Activated CD4-positive, alpha-beta T cell treated with anti-CD3 and anti-CD28 coated beads, Interleukin-2, amount 10 ng/mL, durations not matched to agents 24 days and 14 days (primary cell): ENCODE results near the gene TMEM219. TPM values are rescaled to one million over a fixed set of nuclear protein-coding genes. Genes with fewer than 3 reads are reported as not detected.

Experiments used
- DNase-seq: peaks from one replicate; pipeline ENCODE4 v3.0.0; 2022
- H3K27ac Mint-ChIP-seq: one replicate; pipeline ENCODE4 v1.8.0; 2022; ENCODE audit warnings: mild to moderate bottlenecking, mixed read lengths
- H3K27me3 Mint-ChIP-seq: one replicate; pipeline ENCODE4 v1.8.0; 2022; ENCODE audit warnings: mixed read lengths
- H3K36me3 Mint-ChIP-seq: one replicate; pipeline ENCODE4 v1.8.0; 2022; ENCODE audit warnings: low read depth, mild to moderate bottlenecking, mixed read lengths
- H3K4me1 Mint-ChIP-seq: one replicate; pipeline ENCODE4 v1.8.0; 2021; ENCODE audit warnings: mixed read lengths
- H3K4me3 Mint-ChIP-seq: one replicate; pipeline ENCODE4 v1.8.0; 2022; ENCODE audit warnings: mild to moderate bottlenecking, moderate library complexity, mixed read lengths
- H3K9me3 Mint-ChIP-seq: one replicate; pipeline ENCODE4 v1.8.0; 2021; ENCODE audit warnings: mixed read lengths
- intact Hi-C: fragments of 100-400 bp; cut with micrococcal nuclease; formaldehyde crosslinking; loops from one replicate; pipeline ENCODE4 v1.15.1; 2023
- total RNA-seq: library from RNA; stranded (reverse); gene quantifications from 2 replicates; pipeline ENCODE4 v1.2.3, GENCODE V29; 2022

TMEM219 gene
- total RNA-seq, 1 donor from 2014 or later = 41.7 TPM

GRCh38 chr16:29963021-29963743 is 1.3 kb downstream of the TMEM219 start:
- peaks cover 10% of the 10 kb centered on the region for H3K36me3 Mint-ChIP-seq
- DNase-seq = peak; percentile 64
- peak overlapping the region; percentile 87 for H3K27ac Mint-ChIP-seq
- intact Hi-C loops = no loop called here
- H3K27me3 Mint-ChIP-seq = no peaks in the 10 kb centered on the region
- H3K4me1 Mint-ChIP-seq = peaks cover 15% of the 10 kb centered on the region
- H3K4me3 Mint-ChIP-seq = peak overlapping the region; percentile 92
- no peaks in the 10 kb centered on the region for H3K9me3 Mint-ChIP-seq

GRCh38 chr16:29968205-29968604 is 6.3 kb downstream of the TMEM219 start:
- Mint-ChIP-seq H3K9me3 (no peaks in the 10 kb centered on the region), H3K36me3 (peaks cover 29% of the 10 kb centered on the region), H3K4me1 (peaks cover 3% of the 10 kb centered on the region), H3K27ac (no peak overlapping the region), H3K4me3 (no peak overlapping the region), H3K27me3 (no peaks in the 10 kb centered on the region)
- intact Hi-C loops = no loop called here
- DNase-seq = no peak

GRCh38 chr16:29971304-29971703 is 9.4 kb downstream of the TMEM219 start:
- Mint-ChIP-seq H3K36me3 (peaks cover 22% of the 10 kb centered on the region), H3K4me1 (peaks cover 23% of the 10 kb centered on the region), H3K9me3 (no peaks in the 10 kb centered on the region), H3K27me3 (no peaks in the 10 kb centered on the region), H3K27ac (no peak overlapping the region), H3K4me3 (no peak overlapping the region)
- DNase-seq = no peak
- intact Hi-C loops = loop anchor here (10.0 kb wide), 1 partner anchor 107 kb away; the partner anchor contains the start of gene CDIPT

GRCh38 chr16:29972500-29972899 is 10.6 kb downstream of the TMEM219 start:
- no peaks in the 10 kb centered on the region for H3K9me3 Mint-ChIP-seq
- peak overlapping the region; percentile 23 for H3K27ac Mint-ChIP-seq
- peaks cover 22% of the 10 kb centered on the region for H3K36me3 Mint-ChIP-seq
- peaks cover 30% of the 10 kb centered on the region for H3K4me1 Mint-ChIP-seq
- H3K4me3 Mint-ChIP-seq = peak overlapping the region; percentile 9
- intact Hi-C loops = loop anchor here (2.0 to 10.0 kb wide), 2 partner anchors 108 to 156 kb away; partner anchors contain the start of genes CDIPT and PAGR1
- DNase-seq = peak; percentile 61
- H3K27me3 Mint-ChIP-seq = no peaks in the 10 kb centered on the region

DNA sequence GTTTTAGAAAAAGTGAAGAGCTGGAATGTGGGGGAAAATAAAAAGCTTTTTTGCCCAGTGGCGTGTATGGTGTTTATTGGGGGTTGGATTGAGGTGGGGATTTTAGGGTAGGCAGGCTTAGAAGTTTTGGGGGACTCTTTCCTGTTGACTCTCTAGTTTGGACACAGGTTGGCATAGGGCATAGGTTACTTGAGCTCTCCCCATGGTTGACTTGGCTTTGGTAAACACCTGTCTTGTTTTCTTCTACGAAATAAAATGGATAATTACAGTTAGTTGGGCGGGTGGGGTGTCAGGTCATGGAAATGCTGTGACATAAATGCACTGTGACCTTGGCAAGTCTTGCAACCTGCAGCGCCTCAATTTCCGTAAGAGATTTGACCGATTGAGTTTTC is 11.1 kb downstream of the TMEM219 start:
- Mint-ChIP-seq H3K4me1 (peaks cover 30% of the 10 kb centered on the region), H3K4me3 (peak overlapping the region; percentile 91), H3K27me3 (no peaks in the 10 kb centered on the region), H3K27ac (peak overlapping the region; percentile 95), H3K36me3 (peaks cover 26% of the 10 kb centered on the region), H3K9me3 (no peaks in the 10 kb centered on the region)
- DNase-seq = no peak
- intact Hi-C loops = loop anchor here (1.0 to 10.0 kb wide), 5 partner anchors 11 to 156 kb away; partner anchors contain the start of genes CDIPT, INO80E, KCTD13 and PAGR1

GRCh38 chr16:29973384-29974246 is 11.7 kb downstream of the TMEM219 start, which contains the start of gene TAOK2:
TSS of gene TAOK2 (plus strand) at chr16:29973868. CDS start at chr16:29977773, 3,905 bp downstream.
- peaks cover 30% of the 10 kb centered on the region for H3K4me1 Mint-ChIP-seq
- intact Hi-C loops = loop anchor here (1.0 to 10.0 kb wide), 5 partner anchors 11 to 157 kb away; partner anchors contain the start of genes CDIPT, INO80E, KCTD13 and PAGR1
- H3K36me3 Mint-ChIP-seq = peaks cover 27% of the 10 kb centered on the region
- H3K27ac Mint-ChIP-seq = peak within 1 kb of the TSS; percentile 95
- peak; percentile 99 for DNase-seq
- H3K27me3 Mint-ChIP-seq = no peaks in the 10 kb centered on the region
- H3K9me3 Mint-ChIP-seq = no peaks in the 10 kb centered on the region
- H3K4me3 Mint-ChIP-seq = peak within 1 kb of the TSS; percentile 91

GRCh38 chr16:29974291-29975133 is 12.6 kb downstream of the TMEM219 start:
- Mint-ChIP-seq H3K4me1 (peaks cover 30% of the 10 kb centered on the region), H3K4me3 (peak overlapping the region; percentile 91), H3K36me3 (peaks cover 28% of the 10 kb centered on the region), H3K27me3 (no peaks in the 10 kb centered on the region), H3K27ac (peak overlapping the region; percentile 80), H3K9me3 (no peaks in the 10 kb centered on the region)
- intact Hi-C loops = loop anchor here (10.0 kb wide), 1 partner anchor 110 kb away; the partner anchor contains the start of gene CDIPT
- peak; percentile 72 for DNase-seq

- intact Hi-C loops = loop anchor here (10.0 kb wide), 1 partner anchor 110 kb away; the partner anchor contains the start of gene CDIPT
- H3K4me1 Mint-ChIP-seq = peaks cover 30% of the 10 kb centered on the region
- DNase-seq = no peak
- no peaks in the 10 kb centered on the region for H3K27me3 Mint-ChIP-seq
- peak overlapping the region; percentile 91 for H3K4me3 Mint-ChIP-seq
- peaks cover 30% of the 10 kb centered on the region for H3K36me3 Mint-ChIP-seq
- no peaks in the 10 kb centered on the region for H3K9me3 Mint-ChIP-seq
- peak overlapping the region; percentile 80 for H3K27ac Mint-ChIP-seq
These were observed 13.3 kb downstream of the TMEM219 start for GRCh38 chr16:29975134-29975538.

- Mint-ChIP-seq H3K27me3 (no peaks in the 10 kb centered on the region), H3K27ac (peak overlapping the region; percentile 13), H3K36me3 (peaks cover 32% of the 10 kb centered on the region), H3K9me3 (no peaks in the 10 kb centered on the region), H3K4me1 (peaks cover 30% of the 10 kb centered on the region), H3K4me3 (peak overlapping the region; percentile 91)
- intact Hi-C loops = loop anchor here (10.0 kb wide), 1 partner anchor 111 kb away; the partner anchor contains the start of gene CDIPT
- DNase-seq = peak; percentile 62
These were observed 14.1 kb downstream of the TMEM219 start for GRCh38 chr16:29975811-29976511.

DNA sequence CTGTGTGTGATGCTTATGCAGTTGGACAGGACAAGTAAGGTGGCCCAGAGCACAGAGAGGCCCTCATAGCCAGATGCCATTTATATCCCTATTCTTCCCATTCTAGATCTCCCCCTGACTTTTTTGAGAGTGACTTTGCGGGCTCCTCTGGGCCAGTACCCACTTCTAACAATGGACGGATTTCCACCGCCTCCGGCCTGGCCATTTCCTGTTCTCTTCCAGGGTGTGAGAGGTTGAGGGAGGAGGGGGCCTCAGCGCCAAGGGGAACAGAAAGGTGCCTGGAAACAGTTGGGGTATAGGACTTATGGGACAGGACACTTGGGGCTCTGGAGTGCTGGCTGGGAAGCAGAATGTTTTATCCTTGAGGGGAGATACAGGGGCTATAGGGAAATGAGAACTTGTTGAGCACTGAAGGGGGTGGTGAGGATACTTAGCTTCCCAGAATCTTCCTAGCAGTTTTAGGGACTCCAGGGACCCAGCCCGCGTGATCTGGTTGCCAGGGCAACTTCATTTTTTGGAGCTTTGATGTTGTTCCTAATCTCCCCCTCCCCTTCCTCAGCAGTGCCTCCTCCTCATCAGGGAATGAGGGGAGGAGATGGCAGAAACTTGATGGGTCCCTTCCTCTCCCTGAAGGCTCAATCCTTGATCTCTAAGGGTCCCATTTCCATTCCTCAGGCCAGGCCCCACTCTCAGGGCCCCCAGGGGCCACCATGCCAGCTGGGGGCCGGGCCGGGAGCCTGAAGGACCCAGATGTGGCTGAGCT is 15.4 kb downstream of the TMEM219 start:
- peaks cover 30% of the 10 kb centered on the region for H3K4me1 Mint-ChIP-seq
- no peaks in the 10 kb centered on the region for H3K9me3 Mint-ChIP-seq
- peaks cover 34% of the 10 kb centered on the region for H3K36me3 Mint-ChIP-seq
- peak overlapping the region; percentile 17 for H3K27ac Mint-ChIP-seq
- H3K4me3 Mint-ChIP-seq = no peak overlapping the region
- DNase-seq = no peak
- H3K27me3 Mint-ChIP-seq = no peaks in the 10 kb centered on the region
- intact Hi-C loops = loop anchor here (10.0 kb wide), 1 partner anchor 112 kb away; the partner anchor contains the start of gene CDIPT

DNA sequence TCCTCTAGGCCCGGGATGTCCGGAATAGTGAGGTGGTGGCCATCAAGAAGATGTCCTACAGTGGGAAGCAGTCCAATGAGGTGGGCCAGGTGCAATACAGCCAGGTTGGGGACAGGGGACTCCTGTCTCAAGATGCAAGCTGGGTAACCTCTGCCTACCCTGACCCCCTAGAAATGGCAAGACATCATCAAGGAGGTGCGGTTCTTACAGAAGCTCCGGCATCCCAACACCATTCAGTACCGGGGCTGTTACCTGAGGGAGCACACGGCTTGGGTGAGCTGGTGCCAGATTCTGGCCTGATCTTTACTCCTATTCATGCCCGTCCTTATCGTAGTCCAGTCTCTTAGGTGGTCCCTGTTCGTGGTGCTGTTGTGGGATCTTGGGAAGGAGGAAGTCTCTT is 16.2 kb downstream of the TMEM219 start:
- H3K27ac Mint-ChIP-seq = no peak overlapping the region
- DNase-seq = no peak
- peaks cover 30% of the 10 kb centered on the region for H3K4me1 Mint-ChIP-seq
- H3K36me3 Mint-ChIP-seq = peaks cover 37% of the 10 kb centered on the region
- no peaks in the 10 kb centered on the region for H3K9me3 Mint-ChIP-seq
- H3K27me3 Mint-ChIP-seq = no peaks in the 10 kb centered on the region
- no peak overlapping the region for H3K4me3 Mint-ChIP-seq
- intact Hi-C loops = loop anchor here (10.0 kb wide), 1 partner anchor 113 kb away; the partner anchor contains the start of gene CDIPT
